OCI-M1 (cell line): ENCODE results near the gene APBA1.

Experiments used
- DNase-seq: peaks from one replicate; lab custom pipeline; 2025; lab: John Stamatoyannopoulos, UW

APBA1 gene

DNA sequence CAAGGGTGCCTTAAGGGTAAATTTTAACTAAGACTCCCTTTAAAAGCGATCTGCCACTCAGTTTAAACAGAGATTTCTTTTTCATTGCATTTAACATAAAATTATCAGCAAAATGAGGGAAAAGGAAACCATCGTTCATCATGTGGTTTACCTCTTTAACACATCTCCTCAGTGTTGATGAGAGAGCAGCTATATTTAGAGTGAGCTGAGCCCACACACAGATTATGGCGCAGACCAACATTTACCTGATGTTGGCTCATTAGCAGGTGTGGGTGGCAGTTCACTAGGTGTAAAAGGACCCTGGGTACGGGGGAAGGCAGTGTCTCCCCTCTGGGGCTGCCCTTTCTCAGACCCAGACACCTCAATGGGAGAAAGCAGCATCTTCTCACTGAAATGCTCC lies 197.3 kb downstream of the APBA1 start:
- DNase-seq = no peak

DNA sequence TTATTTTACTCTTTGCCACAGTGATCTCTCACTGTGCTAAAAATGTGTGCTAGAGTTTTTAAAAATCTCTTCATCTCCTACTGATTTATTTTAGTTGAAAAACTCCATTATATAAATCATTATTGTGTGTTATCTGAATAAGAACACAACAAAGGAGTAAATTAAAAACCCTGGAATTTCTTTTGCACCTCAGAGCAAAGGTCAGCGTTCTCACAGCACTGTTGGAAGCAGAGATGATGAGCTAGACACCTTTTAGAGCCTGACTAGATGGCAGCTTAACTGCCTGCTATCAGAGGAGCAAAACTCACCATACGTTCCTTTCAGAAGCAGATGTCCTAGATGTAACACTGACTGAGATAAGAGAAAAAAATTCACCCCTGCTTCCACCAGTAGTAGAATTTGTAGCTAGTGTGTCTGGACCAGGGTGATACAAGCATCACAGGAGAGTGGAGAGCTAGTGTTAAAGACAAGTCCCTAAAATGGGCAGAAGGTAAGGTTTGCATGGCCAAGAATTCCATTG lies 200.0 kb downstream of the APBA1 start:
- DNase-seq = no peak

- DNase-seq = no peak
Measured at GRCh38 chr9:69471433-69471832, 200.7 kb downstream of the APBA1 start.

GRCh38 chr9:69470186-69470977 lies 201.8 kb downstream of the APBA1 start:
- no peak for DNase-seq

DNA sequence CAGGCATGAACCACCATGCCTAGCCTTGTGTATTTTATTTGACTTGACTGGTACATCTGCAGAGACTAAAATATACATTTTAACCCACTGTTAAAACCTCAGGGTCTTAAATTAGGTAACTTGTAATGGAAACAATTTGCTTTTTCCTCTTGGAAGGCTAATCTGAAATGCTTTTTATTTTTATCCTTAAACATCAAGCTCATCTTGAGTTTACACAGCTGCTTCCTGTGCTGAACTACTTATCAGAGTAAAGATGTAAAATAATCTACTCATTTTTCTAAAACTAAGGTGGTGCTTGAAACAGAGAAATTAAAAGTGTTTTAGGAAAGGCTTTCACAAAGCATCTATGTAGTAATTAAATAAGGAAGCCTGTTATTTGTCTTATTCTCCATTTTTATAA lies 203.0 kb downstream of the APBA1 start:
- no peak for DNase-seq

- DNase-seq = no peak
Measured at GRCh38 chr9:69468380-69468779, 203.8 kb downstream of the APBA1 start.

- no peak for DNase-seq
Measured at GRCh38 chr9:69466151-69466550, 206.0 kb downstream of the APBA1 start.

- DNase-seq = no peak
Measured at GRCh38 chr9:69465473-69465872, 206.7 kb downstream of the APBA1 start.

- DNase-seq = no peak
Measured at GRCh38 chr9:69463497-69464068, 208.6 kb downstream of the APBA1 start.

- no peak for DNase-seq
Measured at GRCh38 chr9:69462394-69462793, 209.8 kb downstream of the APBA1 start.

GRCh38 chr9:69461103-69461887 lies 210.9 kb downstream of the APBA1 start:
- no peak for DNase-seq

- DNase-seq = no peak
Measured at GRCh38 chr9:69460012-69460411, 212.2 kb downstream of the APBA1 start.

DNA sequence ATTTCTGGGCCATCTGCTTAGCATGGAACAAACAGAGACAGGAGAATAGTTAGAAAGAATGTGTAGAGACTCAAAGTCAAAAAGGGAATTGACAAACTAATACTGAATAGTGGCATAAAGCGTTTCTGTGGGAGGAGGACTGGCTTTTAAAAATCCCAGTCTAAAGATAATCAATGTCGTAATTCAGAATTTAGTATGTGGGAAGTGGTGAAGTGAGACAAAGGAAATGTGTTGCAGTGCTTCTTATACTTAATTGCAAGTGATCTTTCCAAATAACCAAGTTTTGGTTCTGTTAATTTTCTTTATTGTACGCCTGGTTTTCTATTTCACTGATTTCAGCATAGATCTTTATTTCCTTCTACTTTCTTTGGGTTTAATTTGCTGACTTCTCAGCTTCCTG lies 214.0 kb downstream of the APBA1 start:
- no peak for DNase-seq

DNA sequence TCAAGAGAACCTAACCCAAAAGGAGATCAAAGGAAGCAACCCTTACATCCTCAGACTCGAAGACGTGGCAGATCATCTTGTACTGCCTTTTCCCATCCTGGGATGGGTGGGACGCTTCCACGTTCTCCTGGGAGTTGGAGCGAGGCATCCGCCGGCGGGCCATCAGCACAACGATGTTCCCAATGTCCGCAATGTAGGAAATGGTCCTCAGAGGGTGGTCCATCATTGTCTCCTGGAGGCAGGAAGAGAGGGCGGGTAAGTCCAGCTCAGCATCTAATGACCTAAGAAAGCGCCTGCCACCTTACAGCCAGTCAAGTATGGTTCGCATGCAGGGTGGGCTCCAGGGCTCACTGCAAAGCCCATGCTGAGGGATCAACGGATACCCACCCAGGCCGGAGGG lies 216.0 kb downstream of the APBA1 start:
- DNase-seq = no peak

DNA sequence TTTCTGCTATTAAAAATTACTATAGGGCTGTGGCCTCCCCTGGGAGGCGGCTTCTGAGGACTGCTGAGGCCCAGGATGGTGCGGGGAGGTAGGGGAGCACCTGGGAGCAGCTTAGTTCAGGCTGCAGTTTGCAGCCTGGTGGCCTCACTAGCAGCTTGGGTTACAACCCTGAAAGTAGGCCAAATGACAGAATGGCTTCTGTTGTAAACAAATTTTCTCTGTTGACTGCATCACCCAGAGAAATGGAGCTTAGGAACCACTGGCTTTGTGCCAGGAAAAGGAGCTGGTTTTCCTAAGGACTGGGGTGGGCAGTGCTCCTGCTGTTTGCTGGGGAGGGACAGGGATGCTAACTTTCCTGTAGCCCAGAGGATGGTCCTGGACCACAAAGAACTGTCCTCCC lies 216.9 kb downstream of the APBA1 start:
- no peak for DNase-seq

DNA sequence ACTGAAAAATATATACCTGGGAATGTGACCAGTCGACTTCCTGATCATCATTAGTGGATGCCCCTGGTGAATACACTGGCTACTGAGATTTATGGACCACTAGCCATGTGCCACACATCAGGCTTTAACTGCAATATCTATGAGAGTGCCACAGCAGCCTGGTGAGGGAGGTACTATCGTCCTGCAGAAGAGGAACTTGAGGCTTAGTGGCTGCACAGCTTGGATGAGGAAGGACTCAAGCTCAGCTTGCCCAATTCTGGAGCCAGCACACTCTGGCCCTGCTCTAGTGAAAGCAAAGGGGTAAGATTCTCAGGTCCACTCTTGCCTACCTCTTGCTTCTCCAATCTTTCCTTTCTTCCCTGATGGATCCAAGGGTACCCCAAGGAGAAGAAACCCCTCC lies 217.8 kb downstream of the APBA1 start:
- DNase-seq = no peak

GRCh38 chr9:69453746-69454145 lies 218.4 kb downstream of the APBA1 start:
- DNase-seq = no peak

- DNase-seq = no peak
Measured at GRCh38 chr9:69452110-69452782, 219.9 kb downstream of the APBA1 start.

GRCh38 chr9:69446496-69446895 lies 225.7 kb downstream of the APBA1 start:
- DNase-seq = no peak

GRCh38 chr9:69445251-69445650 lies 226.9 kb downstream of the APBA1 start:
- no peak for DNase-seq

DNA sequence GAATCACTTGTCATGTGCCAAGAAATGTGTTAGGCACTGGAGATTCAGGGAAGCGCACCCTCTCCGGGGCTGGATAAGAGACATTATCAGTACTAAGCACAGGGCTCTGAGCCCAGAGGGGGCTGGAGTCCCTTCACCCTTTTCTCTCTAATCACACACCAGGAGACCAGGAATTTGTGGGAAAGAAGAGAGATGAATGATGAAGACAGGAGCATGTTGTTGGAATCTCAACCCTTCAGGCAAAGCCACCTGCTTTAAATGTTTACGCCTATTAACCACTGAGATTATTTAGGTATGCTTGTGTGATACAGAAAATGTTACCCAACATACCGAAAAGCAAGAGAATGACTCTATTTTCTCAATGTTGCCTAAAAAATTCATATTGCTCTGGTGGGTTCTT lies 227.4 kb downstream of the APBA1 start:
- no peak for DNase-seq

GRCh38 chr9:69444021-69444420 lies 228.2 kb downstream of the APBA1 start:
- no peak for DNase-seq
